C1 segment of cervical spinal cord (tissue), 14 donors: ENCODE results near the gene KRTAP5-5.
"Not testable (repeated sequence)": the region's sequence is repeated elsewhere in the genome, so short reads cannot be mapped to it uniquely, and the experiment has no call there.

Experiments
- DNase-seq, 14 donors: peaks; one replicate each; lab custom pipeline; 2025; lab: John Stamatoyannopoulos, UW

The KRTAP5-5 gene

GRCh38 chr11:1629326-1630185 is at the start of gene KRTAP5-5:
KRTAP5-5 (plus strand) TSS chr11:1629775; CDS start chr11:1629841, 66 bp downstream.
- DNase-seq: no peak

GRCh38 chr11:1581976-1582375 is 47.6 kb upstream of the KRTAP5-5 start:
- DNase-seq: no peak

DNA sequence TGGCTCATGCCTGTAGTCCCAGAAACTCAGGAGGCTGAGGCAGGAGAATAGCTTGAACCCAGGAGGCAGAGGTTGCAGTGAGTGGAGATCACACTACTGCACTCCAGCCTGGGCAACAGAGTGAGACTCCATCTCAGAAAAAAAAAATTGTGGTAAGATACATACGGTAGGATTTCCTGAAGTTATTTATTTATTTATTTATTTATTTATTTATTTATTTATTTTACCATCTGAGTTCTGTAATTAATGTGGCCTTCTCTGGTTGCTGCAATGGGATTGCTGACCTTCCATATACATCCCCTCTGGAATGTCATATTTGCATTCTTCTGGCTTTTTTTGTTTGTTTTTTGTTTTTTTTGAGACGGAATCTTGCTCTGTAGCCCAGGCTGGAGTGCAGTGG is 46.7 kb upstream of the KRTAP5-5 start:
- not testable (repeated sequence) for DNase-seq

DNA sequence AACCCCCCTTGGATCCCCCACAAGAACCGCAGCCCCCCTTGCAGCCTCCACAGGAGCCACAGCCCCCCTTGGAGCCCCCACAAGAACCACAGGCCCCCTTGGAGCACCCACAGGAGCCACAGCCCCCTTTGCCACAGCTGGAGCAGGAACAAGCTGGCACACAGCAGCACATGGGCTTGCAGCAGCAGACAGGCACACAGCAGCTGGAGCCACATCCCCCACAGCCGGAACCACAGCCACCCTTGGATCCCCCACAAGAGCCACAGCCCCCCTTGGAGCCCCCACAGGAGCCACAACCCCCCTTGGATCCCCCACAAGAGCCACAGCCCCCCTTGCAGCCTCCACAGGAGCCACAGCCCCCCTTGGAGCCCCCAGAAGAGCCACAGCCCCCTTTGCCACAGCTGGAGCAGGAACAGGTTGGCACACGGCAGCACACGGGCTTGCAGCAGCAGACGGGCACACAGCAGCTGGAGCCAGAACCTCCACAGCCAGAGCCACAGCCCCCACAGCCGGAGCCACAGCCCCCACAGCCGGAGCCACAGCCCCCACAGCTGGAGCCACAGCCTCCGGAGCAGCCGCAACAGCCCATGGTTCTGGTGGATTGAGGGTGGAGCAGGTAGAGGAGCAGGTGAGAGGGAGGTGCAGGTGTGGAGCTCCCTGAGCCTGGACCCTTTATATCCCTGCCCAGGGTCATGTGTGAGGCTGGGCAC is 44.8 kb upstream of the KRTAP5-5 start, which contains the start of gene KRTAP5-1:
Gene KRTAP5-1, minus strand, starts transcription at position 623 of the 710 bp plus-strand sequence. Its CDS starts 34 bp downstream, at position 589.
- DNase-seq: not testable (repeated sequence)

DNA sequence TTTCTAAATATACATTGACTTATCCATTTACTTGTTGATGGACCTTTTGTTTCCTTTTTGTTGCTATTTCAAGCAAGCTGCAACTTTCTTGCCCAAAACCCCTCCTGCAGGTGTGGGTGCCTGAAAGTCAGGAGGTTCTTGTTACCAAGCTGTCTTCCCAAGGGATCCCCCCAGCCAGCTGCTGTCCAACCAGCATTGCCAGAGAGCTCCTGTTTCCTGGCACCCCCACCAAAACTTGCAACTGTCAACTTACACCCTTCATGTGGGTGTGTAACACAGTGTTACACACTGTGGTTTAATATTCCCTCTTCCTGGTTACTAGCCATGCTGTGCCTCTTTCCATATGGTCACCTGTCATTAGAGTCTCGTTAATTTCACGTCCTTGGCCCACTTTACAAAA is 42.9 kb upstream of the KRTAP5-5 start:
- no peak for DNase-seq

DNA sequence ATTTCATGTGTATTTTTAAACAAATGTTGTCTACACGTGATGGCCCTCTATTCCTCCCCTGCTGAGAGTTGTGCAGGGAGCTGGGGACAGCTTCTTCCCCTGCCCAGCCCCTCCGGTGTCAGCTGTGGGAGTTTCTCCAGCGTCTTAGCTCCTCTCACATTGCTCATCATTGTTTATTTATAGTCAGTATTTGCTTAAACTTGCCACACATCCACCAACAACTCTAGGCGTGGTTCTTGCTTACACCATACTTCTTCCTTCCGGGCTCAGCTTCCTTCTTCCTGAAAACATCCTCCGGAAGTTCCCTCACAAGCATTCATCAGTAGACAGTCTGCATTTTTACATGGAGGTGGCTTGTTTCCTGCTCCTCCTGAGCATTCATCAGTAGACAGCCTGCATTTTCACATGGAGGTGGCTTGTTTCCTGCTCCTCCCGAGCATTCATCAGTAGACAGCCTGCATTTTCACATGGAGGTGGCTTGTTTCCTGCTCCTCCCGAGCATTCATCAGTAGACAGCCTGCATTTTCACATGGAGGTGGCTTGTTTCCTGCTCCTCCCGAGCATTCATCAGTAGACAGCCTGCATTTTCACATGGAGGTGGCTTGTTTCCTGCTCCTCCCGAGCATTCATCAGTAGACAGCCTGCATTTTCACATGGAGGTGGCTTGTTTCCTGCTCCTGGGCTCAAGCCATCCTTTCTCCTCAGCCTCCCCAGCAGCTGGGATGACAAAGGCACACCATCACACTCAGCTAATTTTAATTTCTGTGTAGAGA is 40.2 kb upstream of the KRTAP5-5 start:
- not testable (repeated sequence) for DNase-seq

GRCh38 chr11:1589996-1590395 is 39.6 kb upstream of the KRTAP5-5 start:
- DNase-seq: no peak

DNA sequence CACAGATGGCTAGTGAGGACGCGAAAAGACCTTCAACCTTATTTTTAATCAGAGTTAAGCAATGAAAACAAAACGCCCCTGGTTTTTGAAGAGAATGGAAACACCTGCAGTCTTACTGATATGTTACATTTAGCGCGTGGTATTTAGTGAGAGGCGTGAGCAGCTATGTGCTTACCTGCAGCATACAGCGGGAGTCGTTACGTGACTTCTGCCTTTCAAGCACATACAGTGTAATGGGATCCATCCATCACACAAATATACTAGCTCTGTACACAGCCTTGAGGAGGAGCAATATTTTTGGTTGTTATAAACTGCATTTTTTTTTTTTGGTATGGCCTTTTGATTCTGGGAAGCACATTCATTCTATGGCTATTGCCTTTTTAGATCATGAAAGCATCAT is 36.9 kb upstream of the KRTAP5-5 start:
- no peak for DNase-seq

- peak in 1 of 14 donors; percentile 38 for DNase-seq
These were observed 33.5 kb upstream of the KRTAP5-5 start for GRCh38 chr11:1595994-1596575.

- peak in 1 of 14 donors; percentile 68 for DNase-seq
These were observed 32.9 kb upstream of the KRTAP5-5 start for GRCh38 chr11:1596576-1597121.

DNA sequence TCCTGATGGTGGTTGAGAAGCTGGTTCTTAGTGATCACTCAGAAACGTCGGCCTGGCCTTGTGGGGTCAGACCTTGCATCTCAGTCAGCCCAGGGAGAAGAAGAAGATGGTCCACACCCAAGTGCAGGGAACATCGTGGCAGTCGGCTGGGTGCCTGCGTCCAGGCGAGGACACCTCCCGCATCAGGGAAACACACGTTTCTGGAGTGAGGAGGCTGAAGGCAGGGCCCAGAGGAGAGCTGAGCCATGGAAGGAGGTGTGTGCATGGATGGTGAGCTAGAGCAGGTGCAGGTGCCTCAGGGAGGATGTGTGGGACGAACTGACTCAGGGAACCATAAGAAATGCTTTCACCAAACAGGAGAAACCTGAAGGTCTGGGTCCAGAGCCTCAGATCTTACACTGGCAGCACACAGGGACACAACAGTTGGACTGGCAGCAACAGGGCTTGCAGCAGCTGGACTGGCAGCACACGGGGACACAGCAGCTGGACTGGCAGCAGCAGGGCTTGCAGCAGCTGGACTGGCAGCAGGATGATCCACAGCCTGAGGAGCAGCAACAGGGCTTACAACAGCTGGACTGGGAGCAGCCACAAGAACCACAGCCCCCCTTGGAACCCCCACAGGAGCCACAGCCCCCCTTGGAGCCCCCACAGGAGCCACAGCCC is 32.1 kb upstream of the KRTAP5-5 start:
- no peak for DNase-seq

DNA sequence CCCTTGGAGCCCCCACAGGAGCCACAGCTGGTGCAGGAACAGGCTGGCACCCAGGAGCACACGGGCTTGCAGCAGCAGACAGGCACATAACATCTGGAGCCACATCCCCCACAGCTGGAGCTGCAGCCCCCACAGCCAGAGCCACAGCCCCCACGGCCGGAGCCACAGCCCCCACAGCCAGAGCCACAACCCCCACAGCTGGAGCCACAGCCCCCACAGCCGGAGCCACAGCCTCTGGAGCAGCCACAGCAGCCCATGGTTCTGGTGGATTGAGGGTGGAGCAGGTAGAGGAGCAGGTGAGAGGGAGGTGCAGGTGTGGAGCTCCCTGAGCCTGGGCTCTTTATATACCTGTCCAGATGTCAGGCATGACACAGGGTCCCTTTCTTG is 31.6 kb upstream of the KRTAP5-5 start, which contains the start of gene KRTAP5-2:
Gene KRTAP5-2, minus strand, starts transcription at position 301 of the 387 bp plus-strand sequence. Its CDS starts 44 bp downstream, at position 257.
- DNase-seq: no peak

GRCh38 chr11:1598406-1598805 is 31.2 kb upstream of the KRTAP5-5 start:
- DNase-seq: not testable (repeated sequence)

DNA sequence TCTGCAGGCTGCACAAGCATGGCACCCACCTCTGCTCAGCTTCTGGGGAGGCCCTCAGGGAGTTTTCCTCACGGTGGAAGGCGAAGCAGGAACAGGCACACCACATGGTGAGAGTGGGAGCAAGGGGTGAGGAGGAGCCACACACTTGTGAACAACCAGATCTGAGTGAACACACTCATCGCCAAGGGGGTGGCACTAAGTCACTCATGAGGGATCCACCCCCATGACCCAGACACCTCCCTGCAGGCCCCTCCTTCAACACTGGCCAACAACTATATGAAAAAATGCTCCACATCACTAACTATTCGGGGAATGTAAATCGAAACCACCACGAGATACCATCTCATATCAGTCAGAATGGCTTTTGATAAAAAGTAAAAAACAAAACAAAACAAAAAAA is 30.8 kb upstream of the KRTAP5-5 start:
- no peak for DNase-seq

GRCh38 chr11:1600626-1601025 is 28.9 kb upstream of the KRTAP5-5 start:
- DNase-seq: peak in 4 of 14 donors; percentile 3 to 39 (median 10)

GRCh38 chr11:1601663-1602062 is 27.9 kb upstream of the KRTAP5-5 start:
- not testable (repeated sequence) for DNase-seq

DNA sequence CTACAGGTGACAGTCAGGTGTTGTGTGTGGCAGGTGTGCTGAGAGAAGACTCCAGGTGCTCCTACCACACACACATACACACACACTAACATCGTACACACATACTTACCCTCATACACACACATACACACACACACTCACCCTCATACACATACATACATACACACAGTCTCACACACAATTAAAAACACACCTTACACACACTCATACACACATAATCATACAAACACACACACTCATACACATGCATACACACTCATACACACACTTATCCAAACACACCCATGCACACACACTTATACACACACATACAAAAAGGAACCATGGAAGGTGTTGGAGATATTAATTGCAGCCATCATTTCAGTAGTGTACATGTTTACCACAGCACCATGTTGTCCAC is 25.9 kb upstream of the KRTAP5-5 start:
- no peak for DNase-seq

DNA sequence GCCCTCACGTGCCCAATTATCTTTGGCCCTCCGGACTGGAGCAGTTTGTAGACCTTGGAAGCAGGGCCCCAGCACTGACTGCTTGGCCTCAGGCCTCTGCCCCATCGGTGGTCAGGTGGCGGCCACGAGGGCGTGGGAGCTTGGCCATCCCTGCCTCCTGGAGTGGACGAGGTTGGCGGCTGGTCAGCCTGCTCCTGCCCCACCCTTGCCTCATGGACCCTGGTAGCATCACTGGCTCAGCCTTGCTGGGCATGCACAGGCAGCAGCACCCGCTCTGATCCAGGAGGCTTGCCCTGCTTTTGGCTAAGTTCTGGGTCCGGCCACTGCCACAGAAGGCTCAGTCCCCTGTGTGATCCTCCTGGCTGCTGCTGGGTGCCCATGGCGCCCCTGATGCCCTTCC is 25.4 kb upstream of the KRTAP5-5 start:
- DNase-seq: no peak

DNA sequence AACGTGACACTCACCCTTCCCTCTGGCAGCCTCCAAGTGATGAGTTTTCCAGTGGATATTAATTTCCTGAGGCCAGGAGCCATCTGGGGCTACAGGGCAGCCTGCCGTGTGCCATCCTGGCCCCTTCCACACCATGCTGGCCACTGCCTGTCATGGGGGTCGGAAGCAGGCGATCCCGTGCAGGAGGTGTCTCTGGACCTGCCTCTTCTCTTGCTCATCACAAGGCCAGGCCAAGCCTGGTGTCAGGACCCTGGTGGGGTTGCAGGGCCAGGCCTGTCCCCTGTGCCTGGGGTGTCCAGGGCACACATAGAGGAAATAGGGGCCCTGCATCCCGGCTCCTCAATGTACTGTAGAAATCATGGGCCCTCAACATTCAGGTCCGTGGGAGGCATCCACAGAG is 24.9 kb upstream of the KRTAP5-5 start:
- DNase-seq: no peak

GRCh38 chr11:1605923-1606322 is 23.7 kb upstream of the KRTAP5-5 start:
- not testable (repeated sequence) for DNase-seq
